Endothelial cell of umbilical vein (primary cell): ENCODE results near the gene RNU5B-1. TPM values are rescaled to one million over a fixed set of nuclear protein-coding genes. Genes with fewer than 3 reads are reported as not detected.

Experiments used
- BruUV-seq: library from RNA; stranded (reverse); fragments of 400-500 nt; replicated peaks from 2 replicates; lab custom pipeline; 2021; lab: Mats Ljungman, UMichigan
- CTCF ChIA-PET: fragments of 300-600, 350-600 bp; sonication (Branson Sonifier 250); formaldehyde crosslinking; loops from one replicate; lab custom pipeline; 2021; ENCODE audit warnings: antibody characterized with exemption, inconsistent platforms; lab: Charles Lee
- POLR2A ChIA-PET: fragments of 300-600, 350-600 bp; sonication (Branson Sonifier 250); formaldehyde crosslinking; loops from one replicate; lab custom pipeline; 2021; ENCODE audit warnings: antibody characterized with exemption, inconsistent platforms; lab: Charles Lee
- DNase-seq: peaks from one replicate; pipeline ENCODE4 v3.0.0-alpha.2; 2011; ENCODE audit warnings: low read depth, low spot score
- FAIRE-seq: peaks from 2 replicates; lab custom pipeline; 2011; peaks lifted over from hg19 to GRCh38; lab: Jason Lieb, UNC
- H2AFZ ChIP-seq: 2 replicates; pipeline ENCODE4 v1.6.0; 2012; ENCODE audit warnings: low read depth, low read length, control low read depth, inconsistent platforms
- H3K27ac ChIP-seq: 2 replicates; pipeline ENCODE4 v1.5.1; 2011; ENCODE audit warnings: low read depth, mild to moderate bottlenecking, control low read depth, low read length, moderate library complexity; ENCODE audit not compliant: insufficient read depth
- H3K27me3 ChIP-seq, 2 experiments: 2 replicates each; pipeline versions ENCODE4 v1.6.0 to v1.6.1; 2011; ENCODE audit warnings: low read length in 2 of 2, mixed read lengths in 1 of 2; ENCODE audit not compliant: control insufficient read depth in 2 of 2, insufficient read depth in 2 of 2
- H3K36me3 ChIP-seq, 2 experiments: 2 replicates in 1 of 2; 3 replicates in 1 of 2; pipeline ENCODE4 v1.5.1; 2011; ENCODE audit warnings: low read length in 2 of 2, mild to moderate bottlenecking in 1 of 2, moderate library complexity in 1 of 2; ENCODE audit not compliant: control insufficient read depth in 2 of 2, insufficient read depth in 2 of 2; ENCODE audit errors: extremely low read depth in 1 of 2
- H3K4me1 ChIP-seq: 3 replicates; pipeline ENCODE4 v1.5.1; 2011; ENCODE audit warnings: mild to moderate bottlenecking, low read length; ENCODE audit not compliant: control insufficient read depth, insufficient read depth; ENCODE audit errors: extremely low read depth
- H3K4me2 ChIP-seq: 2 replicates; pipeline ENCODE4 v1.6.1; 2011; ENCODE audit warnings: low read length, control low read depth, mixed read lengths; ENCODE audit not compliant: insufficient read depth
- H3K4me3 ChIP-seq, 3 experiments: fragments of 200-600 bp in 1 of 3; sonication (generic), shearing (Covaris generic) in 1 of 3; replicated peaks in 1 of 3; 2 replicates each; pipeline ENCODE4 v1.5.1; 2011 to 2016; ENCODE audit warnings: control low read depth in 3 of 3, low read length in 3 of 3, mild to moderate bottlenecking in 2 of 3, inconsistent platforms in 1 of 3, low read depth in 1 of 3, moderate library complexity in 1 of 3; ENCODE audit not compliant: insufficient read depth in 1 of 3
- H3K79me2 ChIP-seq: 2 replicates; pipeline ENCODE4 v1.6.0; 2012; ENCODE audit warnings: low read length, inconsistent platforms; ENCODE audit not compliant: control insufficient read depth, insufficient read depth
- H3K9ac ChIP-seq: replicated peaks from 2 replicates; pipeline ENCODE3; 2011; ENCODE audit warnings: low read length, control low read depth; ENCODE audit not compliant: insufficient read depth; ENCODE audit errors: extremely low read depth
- H3K9me1 ChIP-seq: replicated peaks from 3 replicates; pipeline ENCODE4 v1.6.0; 2011; ENCODE audit warnings: mild to moderate bottlenecking, low read length; ENCODE audit not compliant: control insufficient read depth, insufficient read depth; ENCODE audit errors: extremely low read depth
- H3K9me3 ChIP-seq: replicated peaks from 2 replicates; pipeline ENCODE4 v1.5.1; 2012; ENCODE audit warnings: low read length, inconsistent platforms; ENCODE audit not compliant: control insufficient read depth, insufficient read depth
- H4K20me1 ChIP-seq: replicated peaks from 2 replicates; pipeline ENCODE3; 2011; ENCODE audit warnings: mild to moderate bottlenecking, low read length; ENCODE audit not compliant: control insufficient read depth, insufficient read depth; ENCODE audit errors: extremely low read depth
- CTCF ChIP-seq, 2 donors: IDR thresholded peaks; 1 replicate in 1 of 2; 2 replicates in 1 of 2; pipeline ENCODE4 v1.5.1; 2011; ENCODE audit warnings: low read length in 2 of 2, mild to moderate bottlenecking in 2 of 2, moderate library complexity in 2 of 2, control low read depth in 1 of 2, inconsistent platforms in 1 of 2, low read depth in 1 of 2; ENCODE audit not compliant: insufficient read depth in 1 of 2; ENCODE audit errors: extremely low read depth in 1 of 2
- EZH2 ChIP-seq: IDR thresholded peaks from 2 replicates; pipeline ENCODE4 v1.6.1; 2012; ENCODE audit warnings: borderline replicate concordance, low read depth, mild to moderate bottlenecking, moderate library complexity, low read length, inconsistent platforms; ENCODE audit not compliant: severe bottlenecking
- FOS ChIP-seq: IDR thresholded peaks from 2 replicates; pipeline ENCODE4 v1.6.1; 2011; ENCODE audit warnings: mild to moderate bottlenecking, low read length, moderate library complexity, borderline replicate concordance; ENCODE audit not compliant: insufficient read depth
- GATA2 ChIP-seq: IDR thresholded peaks from 2 replicates; pipeline ENCODE4 v1.7.0; 2011; ENCODE audit warnings: low read depth, mild to moderate bottlenecking, moderate library complexity, mixed read lengths, low read length; ENCODE audit not compliant: insufficient read length, insufficient read depth
- JUN ChIP-seq: IDR thresholded peaks from 2 replicates; pipeline ENCODE4 v1.6.1; 2011; ENCODE audit warnings: borderline replicate concordance, low read depth; ENCODE audit not compliant: insufficient read length, insufficient read depth
- MAX ChIP-seq: IDR thresholded peaks from 2 replicates; pipeline ENCODE4 v1.6.1; 2011; ENCODE audit not compliant: insufficient read depth, insufficient read length
- MYC ChIP-seq: IDR thresholded peaks from one replicate; pipeline ENCODE4 v1.6.1; 2011; ENCODE audit warnings: mild to moderate bottlenecking, low read depth, low read length
- POLR2A ChIP-seq: IDR thresholded peaks from 2 replicates; pipeline ENCODE4 v1.6.1; 2012; ENCODE audit warnings: low read depth, mild to moderate bottlenecking, control low read depth, low read length
- POLR2AphosphoS5 ChIP-seq: IDR thresholded peaks from 2 replicates; pipeline ENCODE4 v1.6.1; 2012; ENCODE audit warnings: low read depth, mild to moderate bottlenecking, control low read depth, low read length, moderate library complexity; ENCODE audit not compliant: insufficient read depth
- dilution Hi-C: fragments of 300-500 bp; cut with MboI; formaldehyde crosslinking; loops from one replicate; pipeline ENCODE4 v1.15.0; 2019; ENCODE audit warnings: low sequenced_read_pairs; ENCODE audit not compliant: extremely low pct_ligation_motif_present
- intact Hi-C: fragments of 100-400 bp; cut with micrococcal nuclease; formaldehyde crosslinking; loops from one replicate; pipeline ENCODE4 v1.10.0; 2022
- polyA plus RNA-seq, 4 experiments: library from polyadenylated mRNA; depleted of rRNA in 3 of 4; stranded (reverse) in 3 of 4; unstranded in 1 of 4; fragments of >200 nt; gene quantifications; 2 replicates each; pipeline versions ENCODE4 v1.2.1 to v1.2.3, GENCODE V29; 2011 to 2012; ENCODE audit warnings: missing spikeins in 1 of 4
- total RNA-seq: library from RNA; stranded (reverse); gene quantifications from 2 replicates; pipeline ENCODE4 v1.2.3, GENCODE V29; 2021

RNU5B-1 gene
- total and polyA plus RNA-seq, 2 donors (not counting 3 experiments of a cell fraction or from before 2014, with no cell fraction given), result not detected

- Histone ChIP-seq H3K27ac (no peak overlapping the region), H3K9me3 (no peaks in the 10 kb centered on the region), H3K79me2 (no peaks in the 10 kb centered on the region), H3K9me1 (no peaks in the 10 kb centered on the region), H3K9ac (no peak overlapping the region), H3K4me3 (no peak overlapping the region), H3K36me3 (peaks cover 0 to 2% of the 10 kb centered on the region in 2 experiments), H3K4me1 (no peaks in the 10 kb centered on the region), H4K20me1 (no peaks in the 10 kb centered on the region), H2AFZ (no peak overlapping the region), H3K27me3 (no peaks in the 10 kb centered on the region), H3K4me2 (no peak overlapping the region)
- dilution Hi-C loops (no loop called here), intact Hi-C loops (no loop called here)
- BruUV-seq, result no TSS peak
- no peak for TF ChIP-seq POLR2AphosphoS5
- no peak for TF ChIP-seq EZH2
- TF ChIP-seq POLR2A, result no peak
- TF ChIP-seq FOS, result no peak
- no peak for TF ChIP-seq CTCF (IDR thresholded peaks at IDR 0.05; ENCODE audit: extremely low read depth in 1 of 2, insufficient read depth in 1 of 2, low read depth in 1 of 2, low read length in 2 of 2)
- no peak for TF ChIP-seq MAX
- TF ChIP-seq GATA2, result no peak
- TF ChIP-seq MYC, result no peak
- no peak for TF ChIP-seq JUN
- FAIRE-seq, result no peak
- CTCF ChIA-PET, result no interaction called here
- POLR2A ChIA-PET, result no interaction called here
- no peak for DNase-seq
Observed at GRCh38 chr15:65254758-65255157, 49.7 kb upstream of the RNU5B-1 start.
